GM18508 (cell line): ENCODE data around the gene RNF13.
"Not testable (repeated sequence)": the region's sequence is repeated elsewhere in the genome, so short reads cannot be mapped to it uniquely, and the experiment has no call there.

Experiments
- ATAC-seq: cut with Tn5 transposase; IDR thresholded peaks from one replicate; pipeline ENCODE4 v1.9.1; 2021; ENCODE audit warnings: moderate number of reproducible peaks; ENCODE audit not compliant: insufficient read depth, unreplicated experiment

RNF13 gene

GRCh38 chr3:149942409-149942808 is 129.4 kb downstream of the RNF13 start:
- ATAC-seq, result no peak

- ATAC-seq, result not testable (repeated sequence)
These were observed 131.0 kb downstream of the RNF13 start for GRCh38 chr3:149943966-149944365.

DNA sequence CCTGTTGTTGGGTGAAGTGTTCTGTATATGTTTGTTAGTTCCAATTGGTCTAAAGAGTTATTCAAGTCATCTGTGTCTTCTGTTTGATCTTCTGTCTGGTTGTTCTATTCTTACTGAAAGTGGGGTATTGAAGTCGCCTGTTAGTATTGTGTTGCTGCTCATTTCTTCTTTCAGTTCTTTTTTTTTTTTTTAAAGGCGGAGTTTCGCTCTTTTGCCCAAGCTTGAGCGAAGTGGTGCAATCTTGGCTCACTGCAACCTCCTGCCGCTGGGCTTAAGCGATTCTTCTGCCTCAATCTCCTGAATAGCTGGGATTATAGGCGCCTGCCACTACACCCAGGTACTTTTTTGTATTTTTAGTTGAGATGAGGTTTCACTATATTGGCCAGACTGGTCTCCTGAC is 134.2 kb downstream of the RNF13 start:
- ATAC-seq, result no peak

DNA sequence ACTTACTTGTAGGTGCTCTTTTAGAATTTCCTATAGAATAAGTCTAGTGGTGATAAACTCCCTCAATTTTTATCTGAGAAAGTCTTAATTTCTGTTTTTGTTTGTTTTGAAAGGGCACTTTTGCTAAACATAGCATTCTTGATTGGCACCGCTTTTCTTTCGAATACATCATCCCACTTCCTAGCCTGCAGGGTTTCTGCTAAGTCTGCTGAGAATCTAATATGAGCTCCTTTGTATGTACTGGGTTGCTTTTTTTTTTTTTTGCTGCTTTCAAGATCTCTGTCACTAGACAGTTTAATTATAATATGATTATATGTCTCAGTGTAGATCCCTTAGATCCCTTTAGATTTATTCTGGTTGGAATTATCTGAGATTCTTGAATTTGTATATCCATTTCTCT is 136.2 kb downstream of the RNF13 start:
- no peak for ATAC-seq

- ATAC-seq, result no peak
These were observed 141.8 kb downstream of the RNF13 start for GRCh38 chr3:149954812-149955211.

DNA sequence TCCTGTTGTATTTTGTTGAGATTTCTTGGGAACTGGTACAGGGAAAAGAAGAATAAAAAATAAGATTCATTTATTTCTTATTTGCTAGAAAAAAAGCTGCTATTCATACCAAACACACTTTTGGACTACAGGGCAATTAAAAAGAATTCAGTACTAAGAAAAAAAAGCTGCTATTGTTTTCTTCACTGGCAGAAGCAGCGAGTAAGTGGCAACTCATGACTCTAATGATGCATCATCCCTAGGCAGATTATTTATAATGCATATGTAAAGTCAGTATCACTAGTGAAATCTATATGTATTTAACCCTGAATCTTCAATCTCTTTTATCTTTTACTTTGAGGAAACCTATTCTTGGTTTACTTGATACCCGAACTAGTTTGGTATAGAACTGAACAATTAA is 142.4 kb downstream of the RNF13 start:
- ATAC-seq, result no peak

DNA sequence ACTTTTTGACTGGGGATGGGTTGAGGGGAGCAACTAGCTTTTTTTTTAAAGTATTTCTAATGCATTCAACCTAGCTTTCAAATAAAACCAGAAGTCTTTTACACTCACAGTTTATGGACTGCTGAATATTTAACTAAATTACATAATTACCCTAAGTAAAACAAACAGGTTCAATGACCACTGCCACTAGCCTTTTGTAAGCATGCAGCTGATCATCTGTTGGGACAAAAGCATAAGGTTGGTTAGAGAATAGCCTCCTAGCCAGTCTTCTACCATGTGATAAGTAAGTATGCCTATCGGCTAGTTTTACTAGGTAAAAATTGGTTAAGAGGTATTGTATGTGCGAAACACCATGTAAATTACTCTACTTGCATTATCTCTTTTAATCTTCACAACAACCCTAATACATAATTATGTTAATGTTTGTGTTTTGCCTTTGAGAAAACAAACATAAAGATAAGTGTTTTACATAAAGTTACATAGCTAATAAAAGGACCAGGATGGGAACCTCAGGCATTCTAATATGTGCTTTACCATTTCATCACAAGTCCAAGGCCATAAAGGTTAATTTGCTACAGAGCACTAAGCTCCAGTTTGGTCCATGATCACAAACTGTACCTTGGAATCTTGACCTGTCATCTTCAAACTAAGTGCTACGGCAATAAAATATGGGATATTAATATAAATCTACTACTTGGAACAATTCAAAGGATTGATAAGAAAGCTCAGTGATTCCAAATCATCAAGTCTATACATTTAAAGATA is 144.5 kb downstream of the RNF13 start:
- ATAC-seq, result no peak

GRCh38 chr3:149958171-149958796 is 145.3 kb downstream of the RNF13 start:
- no peak for ATAC-seq

- ATAC-seq, result no peak
These were observed 146.4 kb downstream of the RNF13 start for GRCh38 chr3:149959443-149959842.

DNA sequence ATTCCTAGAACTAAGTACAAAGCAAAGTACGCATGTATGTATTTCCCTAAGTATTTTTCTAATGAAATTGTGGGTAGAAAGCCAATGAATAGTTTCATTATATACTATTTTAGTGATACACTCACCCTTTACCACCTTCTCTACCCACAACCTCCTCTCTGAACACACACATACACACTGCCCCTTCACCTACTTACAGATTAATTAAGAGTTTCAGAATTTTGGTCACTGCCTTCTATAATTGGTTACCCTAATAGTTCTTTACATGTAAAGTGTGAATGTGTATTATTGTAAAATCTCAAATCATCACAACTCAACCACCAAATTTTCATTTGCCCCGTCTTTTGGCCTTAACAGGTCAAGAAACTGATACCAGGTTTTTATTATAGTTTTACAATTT is 150.5 kb downstream of the RNF13 start:
- ATAC-seq, result no peak

- no peak for ATAC-seq
These were observed 151.3 kb downstream of the RNF13 start for GRCh38 chr3:149964291-149964690.

- ATAC-seq, result no peak
These were observed 152.3 kb downstream of the RNF13 start for GRCh38 chr3:149965278-149965677.

DNA sequence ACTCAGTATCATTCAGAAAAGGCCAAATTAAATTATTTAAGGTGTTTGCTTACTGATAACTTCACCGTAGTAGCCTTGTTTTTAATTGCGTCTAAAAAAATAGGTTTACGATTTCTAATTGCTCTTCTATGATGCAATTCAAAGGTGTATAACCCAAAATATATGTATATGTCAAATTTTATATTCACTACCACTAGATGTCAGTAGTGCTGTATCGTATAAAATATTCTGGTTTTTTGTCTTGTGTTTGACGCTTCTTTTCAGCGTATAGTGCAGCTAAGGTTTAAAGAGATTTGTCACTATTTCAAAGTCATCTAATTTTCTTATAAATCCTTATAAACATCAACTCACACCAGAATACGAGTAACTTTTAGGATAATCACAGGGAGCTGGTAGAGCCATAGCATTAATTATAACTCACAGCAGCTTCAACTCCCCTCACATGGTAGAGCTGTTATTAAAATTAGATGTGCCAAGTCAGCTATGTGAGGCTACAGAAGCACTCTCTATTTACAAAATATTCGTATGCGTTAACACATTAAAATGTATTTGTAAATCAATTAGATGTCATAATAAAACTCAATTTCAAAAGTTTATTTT is 154.2 kb downstream of the RNF13 start:
- no peak for ATAC-seq

DNA sequence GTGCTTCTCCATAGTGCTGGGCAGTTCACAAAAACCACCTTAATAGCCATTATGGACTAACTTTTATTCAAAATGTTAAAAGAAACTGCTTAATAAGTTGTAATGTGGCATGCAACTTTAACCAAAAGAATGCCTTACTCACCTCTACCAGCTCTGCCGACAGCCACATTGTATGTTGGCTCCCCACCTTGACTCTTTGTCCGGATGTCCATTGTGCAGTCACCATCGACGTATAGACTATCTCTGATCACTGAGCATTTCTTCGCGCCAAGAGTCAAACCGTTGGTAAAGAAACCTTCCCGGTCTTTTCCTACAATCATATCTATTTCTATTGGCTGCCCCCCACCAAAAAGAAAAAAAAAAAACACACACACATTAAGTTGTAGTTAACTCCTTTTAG is 155.2 kb downstream of the RNF13 start:
- no peak for ATAC-seq

DNA sequence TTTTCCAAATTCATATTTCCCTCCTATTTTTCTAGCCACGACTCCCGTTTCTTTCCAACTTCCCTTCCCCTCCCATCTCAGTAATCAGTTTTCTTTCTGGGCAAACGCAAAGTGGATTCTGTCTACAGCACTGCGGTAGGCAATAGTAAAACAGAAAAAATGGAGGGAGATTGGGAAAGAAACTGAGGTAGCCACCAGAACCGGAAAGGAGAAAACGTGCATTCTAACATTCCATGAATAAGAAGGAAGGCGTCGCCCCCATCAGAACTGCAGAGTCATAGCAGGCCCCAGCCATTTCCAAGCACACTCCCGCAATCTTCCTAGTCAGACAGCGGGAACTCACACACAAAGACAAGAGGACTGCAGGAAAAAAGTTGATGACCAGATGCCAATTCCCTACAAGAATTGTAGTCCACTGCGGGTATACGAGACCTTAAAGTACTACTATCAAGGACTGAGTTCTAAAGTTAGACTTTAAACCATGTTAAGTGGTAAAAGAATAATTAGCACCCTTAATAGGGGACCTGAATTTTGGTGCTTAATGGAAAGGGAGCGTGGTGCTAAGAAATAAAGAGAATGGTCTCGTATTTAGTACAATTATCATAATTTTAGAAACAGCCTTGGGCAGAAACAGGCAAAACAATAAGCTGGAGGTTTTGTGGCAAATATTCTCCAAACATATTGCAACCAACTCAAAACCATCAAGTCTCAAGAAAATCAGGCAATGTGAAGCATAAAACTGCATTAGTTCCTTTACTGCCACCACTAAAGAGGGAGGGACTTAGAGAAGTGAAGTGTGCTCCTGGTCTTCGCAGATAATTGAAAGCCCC is 156.3 kb downstream of the RNF13 start:
- ATAC-seq, result no peak

DNA sequence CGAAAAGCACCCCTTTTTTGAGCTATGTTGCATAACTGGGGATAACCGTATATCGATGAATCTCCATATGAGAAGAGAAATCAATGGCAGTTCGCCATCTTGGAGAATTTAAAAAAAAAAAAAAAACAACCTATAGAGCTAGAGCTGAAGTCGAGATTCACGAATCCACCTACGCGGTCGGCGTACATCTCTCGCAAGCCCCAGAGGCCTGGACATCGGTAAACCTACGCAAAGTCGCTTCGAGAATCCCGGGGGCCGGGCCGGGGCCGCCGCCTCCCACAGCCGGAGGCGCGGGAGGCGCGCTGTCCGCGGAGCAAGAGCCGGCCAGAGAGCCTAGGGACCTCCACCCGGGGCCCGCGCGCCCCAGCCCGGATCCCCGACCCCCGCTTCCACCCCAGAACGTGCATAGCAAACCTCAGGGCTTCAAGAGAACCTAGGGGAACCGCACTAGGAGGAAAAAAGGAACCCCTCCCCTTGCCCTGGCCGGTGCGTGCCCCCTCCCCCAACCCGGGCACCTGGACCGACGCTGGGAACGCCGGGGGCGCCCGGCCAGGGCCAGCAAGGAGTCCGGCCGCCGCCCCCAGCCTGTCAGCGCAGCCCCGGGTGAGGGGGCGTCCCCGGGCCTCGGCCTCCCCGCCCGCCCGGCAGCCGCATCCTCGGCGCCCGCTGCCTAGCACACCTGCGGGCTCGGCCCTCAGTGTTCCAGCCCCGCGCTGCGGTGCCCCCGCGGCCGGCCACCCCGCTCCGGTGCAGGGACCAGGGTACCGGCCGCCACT is 157.1 kb downstream of the RNF13 start:
- no peak for ATAC-seq

DNA sequence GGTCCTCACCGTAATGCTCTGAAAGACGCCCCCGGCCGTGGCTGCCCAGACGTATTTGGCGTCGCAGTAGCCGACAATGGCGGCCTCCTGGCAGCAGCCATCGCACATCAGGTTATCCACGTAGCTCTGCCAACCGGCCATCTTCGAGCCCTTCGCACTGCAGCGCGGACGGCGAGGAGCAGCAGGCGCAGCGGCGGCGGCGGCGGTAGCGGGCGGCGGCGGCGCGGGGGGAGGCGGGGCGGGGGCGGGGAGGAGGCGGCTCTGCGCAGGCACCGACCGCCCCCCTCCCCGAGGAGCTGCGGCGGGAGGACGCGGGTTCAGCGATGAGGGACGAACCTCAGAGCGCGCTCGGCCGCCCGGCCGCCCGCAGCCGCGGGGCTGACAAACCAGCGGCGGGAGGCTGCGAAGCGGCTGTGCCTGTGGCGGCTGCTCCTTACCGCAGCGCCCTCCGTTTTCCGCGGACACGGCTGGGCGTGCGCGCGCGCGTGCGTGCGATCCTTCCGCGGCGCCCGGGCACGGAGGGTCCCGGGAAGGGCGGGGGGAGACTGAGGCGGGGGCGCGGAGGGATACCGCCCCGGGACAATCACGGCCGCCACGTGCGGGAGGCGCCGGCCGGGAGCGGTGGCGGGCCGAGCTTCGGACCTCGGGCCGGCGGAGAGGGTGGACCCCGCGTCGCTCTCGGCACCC is 157.8 kb downstream of the RNF13 start, which contains the start of gene PFN2:
PFN2 (minus strand) TSS at position 180 of the 687 bp plus-strand sequence; CDS start at position 141, 39 bp downstream.
- no peak for ATAC-seq

DNA sequence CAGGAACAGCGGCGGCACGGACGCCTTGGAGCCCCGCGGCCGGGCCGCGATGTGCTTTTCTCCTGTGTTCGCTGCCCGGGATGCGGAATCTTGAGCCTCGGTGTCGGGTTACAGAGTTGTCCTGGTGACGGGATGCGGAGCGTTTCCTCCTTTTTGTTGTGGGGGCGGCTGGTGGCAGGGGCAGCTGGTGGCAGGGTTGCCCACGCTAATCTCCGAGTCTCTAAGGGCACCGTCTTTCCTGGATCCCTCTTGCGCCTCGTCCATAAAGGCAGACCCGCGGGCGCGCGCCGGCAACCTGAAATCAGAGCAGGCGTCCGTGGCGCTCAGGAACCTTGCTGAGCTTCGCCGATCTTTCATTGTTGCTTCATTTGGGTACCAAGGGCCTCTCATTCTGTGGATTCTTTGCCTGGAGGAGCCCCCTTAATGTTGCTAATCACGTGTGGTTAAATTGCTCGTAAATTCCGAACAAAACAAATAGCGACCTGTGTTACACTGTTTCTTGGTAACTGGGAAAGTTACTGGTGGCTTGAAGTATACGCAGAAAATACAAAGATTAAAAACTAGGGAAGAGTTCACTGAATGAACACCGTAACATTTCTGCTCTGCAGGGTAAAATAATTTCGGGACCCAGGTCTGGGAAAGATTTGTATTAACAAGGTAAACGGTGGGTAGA is 158.5 kb downstream of the RNF13 start:
- no peak for ATAC-seq

DNA sequence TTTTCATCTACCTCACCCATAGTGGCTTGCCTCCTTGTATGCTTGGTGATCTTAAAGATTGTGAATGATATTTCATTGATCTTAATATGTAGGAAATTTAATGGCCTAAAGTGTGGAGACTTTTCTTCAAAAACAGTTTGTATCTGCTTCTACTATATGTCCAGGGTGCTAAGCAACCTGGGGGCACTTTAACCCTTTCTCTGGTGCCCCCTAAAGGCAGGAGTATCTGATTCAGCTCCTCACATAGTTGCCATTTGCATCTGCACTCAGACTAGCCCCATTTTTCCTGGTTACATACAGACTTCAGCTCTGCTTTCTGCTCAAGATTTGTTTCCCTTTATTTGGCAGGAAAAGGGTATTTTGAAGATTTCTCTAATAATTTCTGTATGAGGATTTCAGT is 162.9 kb downstream of the RNF13 start:
- no peak for ATAC-seq
